ENCODE results near the gene FOXI3.

The FOXI3 gene

DNA sequence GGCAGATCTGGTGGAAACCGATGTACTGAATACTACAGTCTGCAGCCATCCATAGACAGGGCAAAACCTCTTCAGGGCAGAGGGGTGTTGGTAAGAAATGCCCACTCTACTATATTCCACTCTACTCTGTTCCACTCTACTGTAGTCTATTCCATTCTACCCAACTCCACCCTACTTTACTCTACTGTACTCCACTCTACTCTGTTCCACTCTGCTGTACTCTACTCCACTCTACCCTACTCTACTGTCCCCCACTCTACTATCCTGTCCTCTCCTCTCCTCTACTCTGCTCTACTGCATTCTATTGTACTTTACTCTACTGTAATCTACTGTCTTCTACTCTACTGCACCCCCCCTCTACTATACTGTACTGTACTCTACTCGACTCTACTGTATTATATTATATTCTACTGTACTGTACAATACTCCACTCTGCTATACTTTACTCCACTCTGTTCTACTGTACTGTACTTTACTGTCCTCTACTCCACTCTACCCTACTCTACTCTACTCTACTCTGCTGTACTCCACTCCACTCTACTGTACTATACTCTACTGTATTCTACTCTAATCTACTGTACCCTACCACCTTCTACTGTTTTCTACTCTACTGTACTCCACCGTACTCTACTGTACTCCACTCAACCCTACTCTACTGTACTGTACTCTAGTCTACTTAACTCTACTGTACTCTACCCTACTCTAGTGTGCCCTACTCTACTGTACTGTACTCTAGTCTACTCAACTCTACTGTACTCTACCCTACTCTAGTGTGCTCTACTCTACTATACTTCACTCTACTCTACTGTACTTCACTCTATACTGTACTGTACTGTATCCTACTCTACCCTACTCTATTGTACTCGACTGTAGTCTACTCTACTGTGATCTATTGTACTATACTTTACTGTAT, 17.0 kb upstream of the FOXI3 start:
- Histone ChIP-seq H3K9ac (ENCODE audit: low read depth, low read length) (no peak overlapping the region), H3K9me3 (ENCODE audit: insufficient read depth, low read depth, low read length) (no peaks in the 10 kb centered on the region), H3K4me1 (ENCODE audit: insufficient read depth, low read length) (peaks cover 26% of the 10 kb centered on the region), H3K36me3 (ENCODE audit: insufficient read depth, low read length) (no peaks in the 10 kb centered on the region), H3K4me3 (ENCODE audit: low read length) (no peak overlapping the region), H3K27ac (ENCODE audit: low read depth, low read length) (no peak overlapping the region), H3K27me3 (ENCODE audit: insufficient read depth, low read length) (no peaks in the 10 kb centered on the region)
- 98% methylated on average over 3 of the region's 4 CpGs for WGBS

DNA sequence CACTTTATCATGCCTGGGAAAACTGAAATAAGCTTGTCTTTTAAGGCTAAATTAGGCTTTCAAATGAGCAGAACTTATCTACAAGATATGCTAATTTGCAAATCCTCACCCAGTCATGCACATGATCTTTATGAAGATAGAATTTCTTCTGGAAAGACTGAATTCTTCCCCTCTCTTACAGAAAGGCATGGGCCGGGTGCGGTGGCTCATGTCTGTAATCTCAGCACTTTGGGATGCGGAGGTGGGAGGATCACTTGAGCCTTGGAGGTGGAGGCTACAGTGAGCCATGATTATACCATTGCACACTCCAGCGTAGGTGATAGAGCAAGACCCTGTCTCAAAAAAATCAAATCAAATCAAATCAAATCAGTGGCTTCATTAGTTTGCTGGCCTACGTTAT, 11.7 kb upstream of the FOXI3 start:
- no peak overlapping the region for H3K9ac ChIP-seq (ENCODE audit: low read depth, low read length)
- H3K27ac ChIP-seq (ENCODE audit: low read depth, low read length) = no peak overlapping the region
- H3K4me1 ChIP-seq (ENCODE audit: insufficient read depth, low read length) = peaks cover 6% of the 10 kb centered on the region; the same call in 1 of the 2 replicates
- no peaks in the 10 kb centered on the region for H3K9me3 ChIP-seq (ENCODE audit: insufficient read depth, low read depth, low read length)
- WGBS = 82% methylated on average over 4 of the region's 5 CpGs
- no peaks in the 10 kb centered on the region for H3K27me3 ChIP-seq (ENCODE audit: insufficient read depth, low read length)
- H3K36me3 ChIP-seq (ENCODE audit: insufficient read depth, low read length) = no peaks in the 10 kb centered on the region
- no peak overlapping the region for H3K4me3 ChIP-seq (ENCODE audit: low read length)

GRCh38 chr2:88458633-88459032, 6.1 kb upstream of the FOXI3 start:
- Histone ChIP-seq H3K27me3 (ENCODE audit: insufficient read depth, low read length) (peaks cover 10% of the 10 kb centered on the region), H3K9ac (ENCODE audit: low read depth, low read length) (no peak overlapping the region), H3K9me3 (ENCODE audit: insufficient read depth, low read depth, low read length) (no peaks in the 10 kb centered on the region), H3K27ac (ENCODE audit: low read depth, low read length) (no peak overlapping the region), H3K4me1 (ENCODE audit: insufficient read depth, low read length) (no peaks in the 10 kb centered on the region), H3K36me3 (ENCODE audit: insufficient read depth, low read length) (no peaks in the 10 kb centered on the region), H3K4me3 (ENCODE audit: low read length) (no peak overlapping the region)
- WGBS = 50% methylated on average over 1 of the region's 1 CpG

DNA sequence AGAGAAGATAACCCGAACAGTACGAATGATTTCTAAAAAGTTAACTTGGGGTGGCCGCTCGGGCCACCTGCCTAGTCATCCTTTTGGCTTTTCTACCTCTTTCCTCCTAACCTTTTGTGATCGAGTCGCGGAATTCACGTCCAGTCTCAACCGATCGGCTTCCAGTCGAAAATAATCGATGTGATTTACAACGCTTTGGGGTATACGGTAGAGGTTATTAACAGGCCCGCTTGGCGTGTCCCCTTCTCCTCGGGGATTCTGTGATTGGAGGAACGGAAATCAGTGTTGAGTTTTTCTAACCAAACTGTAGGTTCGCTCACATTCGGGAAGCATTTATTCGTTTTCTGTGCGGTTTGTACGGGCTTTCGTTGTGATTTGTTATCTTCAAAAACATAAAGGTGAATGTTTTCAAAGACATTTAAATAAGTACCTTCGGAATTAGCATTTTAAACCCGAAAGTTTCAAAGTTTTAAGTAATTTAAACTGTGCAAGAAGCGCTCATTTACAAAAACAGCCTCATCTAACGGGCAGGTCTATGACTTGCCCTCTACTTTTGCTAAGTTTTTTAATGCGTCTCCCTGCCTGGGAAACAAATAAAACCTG, 588 bp upstream of the FOXI3 start:
- H3K27me3 ChIP-seq (ENCODE audit: insufficient read depth, low read length) = peaks cover 40% of the 10 kb centered on the region
- peak overlapping the region; percentile 86 for H3K4me3 ChIP-seq (ENCODE audit: low read length)
- H3K9me3 ChIP-seq (ENCODE audit: insufficient read depth, low read depth, low read length) = no peaks in the 10 kb centered on the region
- under 1% methylated on average over 29 of the region's 29 CpGs for WGBS
- H3K4me1 ChIP-seq (ENCODE audit: insufficient read depth, low read length) = peaks cover 12% of the 10 kb centered on the region; the same call in 1 of the 2 replicates
- no peak overlapping the region; the same call in 1 of the 2 replicates for H3K27ac ChIP-seq (ENCODE audit: low read depth, low read length)
- peaks cover 8% of the 10 kb centered on the region for H3K36me3 ChIP-seq (ENCODE audit: insufficient read depth, low read length)
- H3K9ac ChIP-seq (ENCODE audit: low read depth, low read length) = peak overlapping the region; percentile 26; the same call in 1 of the 2 replicates

DNA sequence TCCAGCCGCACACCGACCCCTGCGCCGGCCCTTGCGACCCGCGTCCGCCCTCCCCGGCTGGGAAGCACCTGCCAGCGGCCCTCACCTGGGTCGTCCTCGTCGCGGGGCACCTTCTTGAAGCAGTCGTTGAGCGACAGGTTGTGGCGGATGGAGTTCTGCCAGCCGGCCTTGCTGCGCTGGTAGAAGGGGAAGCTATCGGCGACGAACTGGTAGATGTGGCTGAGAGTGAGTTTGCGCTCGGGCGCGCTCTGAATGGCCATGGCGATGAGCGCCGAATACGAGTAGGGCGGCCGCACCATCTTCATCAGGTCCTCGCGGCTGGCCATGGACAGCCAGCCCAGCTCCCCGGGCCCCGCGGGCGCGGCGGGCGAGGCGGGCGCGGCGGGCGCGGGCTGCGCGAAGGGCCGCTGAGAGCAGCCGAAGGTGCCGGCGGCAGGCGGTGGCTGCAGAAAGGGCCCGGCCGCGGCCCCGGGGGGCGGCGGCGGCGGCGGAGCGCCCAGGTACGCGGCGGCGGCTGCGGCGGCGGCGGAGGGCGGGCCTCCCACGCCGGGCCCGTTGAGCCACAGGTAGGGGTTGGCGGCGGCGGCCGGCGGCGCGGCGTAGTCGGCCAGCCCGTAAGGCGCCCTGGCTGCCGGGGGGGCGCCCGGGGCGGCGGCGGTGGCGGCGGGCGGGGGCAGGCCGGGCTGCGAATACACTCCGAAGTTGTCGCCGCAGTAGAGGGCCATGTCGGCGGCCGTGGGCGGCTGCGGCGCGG, 505 bp downstream of the FOXI3 start:
- Histone ChIP-seq H3K4me1 (ENCODE audit: insufficient read depth, low read length) (peaks cover 12% of the 10 kb centered on the region; the same call in 1 of the 2 replicates), H3K36me3 (ENCODE audit: insufficient read depth, low read length) (peaks cover 17% of the 10 kb centered on the region), H3K4me3 (ENCODE audit: low read length) (peak overlapping the region; percentile 86), H3K9me3 (ENCODE audit: insufficient read depth, low read depth, low read length) (no peaks in the 10 kb centered on the region), H3K27ac (ENCODE audit: low read depth, low read length) (no peak overlapping the region; the same call in 1 of the 2 replicates), H3K9ac (ENCODE audit: low read depth, low read length) (peak overlapping the region; percentile 68), H3K27me3 (ENCODE audit: insufficient read depth, low read length) (peaks cover 40% of the 10 kb centered on the region)
- under 1% methylated on average over 108 of the region's 108 CpGs for WGBS

GRCh38 chr2:88450925-88451810, 1.3 kb downstream of the FOXI3 start:
- Histone ChIP-seq H3K9me3 (ENCODE audit: insufficient read depth, low read depth, low read length) (no peaks in the 10 kb centered on the region), H3K36me3 (ENCODE audit: insufficient read depth, low read length) (peaks cover 24% of the 10 kb centered on the region), H3K4me1 (ENCODE audit: insufficient read depth, low read length) (peaks cover 12% of the 10 kb centered on the region; the same call in 1 of the 2 replicates), H3K4me3 (ENCODE audit: low read length) (peak overlapping the region; percentile 86), H3K27ac (ENCODE audit: low read depth, low read length) (no peak overlapping the region), H3K9ac (ENCODE audit: low read depth, low read length) (peak overlapping the region; percentile 68), H3K27me3 (ENCODE audit: insufficient read depth, low read length) (peaks cover 40% of the 10 kb centered on the region)
- WGBS = 4% methylated on average over 18 of the region's 18 CpGs

DNA sequence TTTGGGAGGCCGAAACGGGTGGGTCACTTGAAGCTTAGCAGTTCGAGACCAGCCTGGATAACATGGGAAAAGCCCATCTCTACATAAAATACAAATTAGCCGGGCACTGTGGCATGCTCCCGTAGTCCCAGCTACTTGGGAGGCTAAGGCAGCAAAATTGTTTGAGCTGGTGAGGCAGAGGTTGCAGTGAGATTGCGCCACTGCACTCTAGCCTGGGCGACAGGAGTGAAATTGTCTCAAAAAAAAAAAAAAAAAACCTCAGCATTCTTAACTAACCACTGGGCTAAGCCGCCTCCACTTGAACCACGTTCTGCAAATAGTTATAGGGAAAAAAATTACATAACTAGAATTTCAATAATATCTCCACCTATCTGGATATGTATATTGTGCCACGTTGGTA, 2.3 kb downstream of the FOXI3 start:
- Histone ChIP-seq H3K36me3 (ENCODE audit: insufficient read depth, low read length) (peaks cover 24% of the 10 kb centered on the region), H3K9me3 (ENCODE audit: insufficient read depth, low read depth, low read length) (no peaks in the 10 kb centered on the region), H3K9ac (ENCODE audit: low read depth, low read length) (no peak overlapping the region), H3K4me3 (ENCODE audit: low read length) (peak overlapping the region; percentile 86), H3K27ac (ENCODE audit: low read depth, low read length) (no peak overlapping the region), H3K4me1 (ENCODE audit: insufficient read depth, low read length) (peaks cover 12% of the 10 kb centered on the region), H3K27me3 (ENCODE audit: insufficient read depth, low read length) (peaks cover 40% of the 10 kb centered on the region)
- WGBS = 95% methylated on average over 6 of the region's 10 CpGs

- 88% methylated on average over 8 of the region's 8 CpGs for WGBS
- peaks cover 24% of the 10 kb centered on the region for H3K36me3 ChIP-seq (ENCODE audit: insufficient read depth, low read length)
- no peak overlapping the region for H3K4me3 ChIP-seq (ENCODE audit: low read length)
- H3K9ac ChIP-seq (ENCODE audit: low read depth, low read length) = no peak overlapping the region
- H3K27me3 ChIP-seq (ENCODE audit: insufficient read depth, low read length) = peaks cover 26% of the 10 kb centered on the region
- H3K27ac ChIP-seq (ENCODE audit: low read depth, low read length) = no peak overlapping the region
- peaks cover 21% of the 10 kb centered on the region for H3K4me1 ChIP-seq (ENCODE audit: insufficient read depth, low read length)
- H3K9me3 ChIP-seq (ENCODE audit: insufficient read depth, low read depth, low read length) = no peaks in the 10 kb centered on the region
Observed at GRCh38 chr2:88448248-88448647, 4.2 kb downstream of the FOXI3 start.

GRCh38 chr2:88443353-88443938, 9.0 kb downstream of the FOXI3 start:
- Histone ChIP-seq H3K4me3 (ENCODE audit: low read length) (no peak overlapping the region; the same call in 1 of the 2 replicates), H3K4me1 (ENCODE audit: insufficient read depth, low read length) (peaks cover 21% of the 10 kb centered on the region), H3K9ac (ENCODE audit: low read depth, low read length) (peak overlapping the region; percentile 39; the same call in 1 of the 2 replicates), H3K27me3 (ENCODE audit: insufficient read depth, low read length) (no peaks in the 10 kb centered on the region), H3K9me3 (ENCODE audit: insufficient read depth, low read depth, low read length) (no peaks in the 10 kb centered on the region), H3K36me3 (ENCODE audit: insufficient read depth, low read length) (peaks cover 19% of the 10 kb centered on the region), H3K27ac (ENCODE audit: low read depth, low read length) (peak overlapping the region; percentile 96; the same call in 1 of the 2 replicates)
- WGBS = 11% methylated on average over 4 of the region's 4 CpGs

DNA sequence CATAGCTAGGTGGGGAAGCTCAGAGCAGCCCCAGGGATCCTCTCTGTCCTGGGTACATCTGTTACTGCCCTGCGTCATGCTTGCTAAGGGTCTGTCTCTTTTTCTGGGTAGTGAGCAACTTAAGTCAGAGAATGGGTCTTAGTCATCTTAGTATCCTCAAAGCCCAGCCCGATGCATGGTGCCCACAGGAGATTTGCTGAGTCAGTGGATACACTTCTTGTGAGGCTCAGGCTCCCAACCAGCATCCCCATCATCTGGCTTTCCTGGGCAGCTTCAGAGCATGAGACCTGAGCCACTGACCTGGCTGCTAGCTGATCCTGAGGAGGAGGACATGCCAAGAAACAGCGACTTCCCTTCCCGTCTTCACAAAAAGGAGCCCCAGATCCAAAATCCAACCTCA, 10.0 kb downstream of the FOXI3 start:
- Histone ChIP-seq H3K27me3 (ENCODE audit: insufficient read depth, low read length) (no peaks in the 10 kb centered on the region), H3K36me3 (ENCODE audit: insufficient read depth, low read length) (peaks cover 10% of the 10 kb centered on the region), H3K27ac (ENCODE audit: low read depth, low read length) (peak overlapping the region; percentile 96; the same call in 1 of the 2 replicates), H3K9me3 (ENCODE audit: insufficient read depth, low read depth, low read length) (no peaks in the 10 kb centered on the region), H3K4me1 (ENCODE audit: insufficient read depth, low read length) (peaks cover 21% of the 10 kb centered on the region), H3K4me3 (ENCODE audit: low read length) (no peak overlapping the region), H3K9ac (ENCODE audit: low read depth, low read length) (no peak overlapping the region)
- WGBS = 64% methylated on average over 4 of the region's 4 CpGs
